Measurements from ENCODE around the gene SSU72.
"Not testable (repeated sequence)": the region's sequence is repeated elsewhere in the genome, so short reads cannot be mapped to it uniquely, and the experiment has no call there.

Gene SSU72

DNA sequence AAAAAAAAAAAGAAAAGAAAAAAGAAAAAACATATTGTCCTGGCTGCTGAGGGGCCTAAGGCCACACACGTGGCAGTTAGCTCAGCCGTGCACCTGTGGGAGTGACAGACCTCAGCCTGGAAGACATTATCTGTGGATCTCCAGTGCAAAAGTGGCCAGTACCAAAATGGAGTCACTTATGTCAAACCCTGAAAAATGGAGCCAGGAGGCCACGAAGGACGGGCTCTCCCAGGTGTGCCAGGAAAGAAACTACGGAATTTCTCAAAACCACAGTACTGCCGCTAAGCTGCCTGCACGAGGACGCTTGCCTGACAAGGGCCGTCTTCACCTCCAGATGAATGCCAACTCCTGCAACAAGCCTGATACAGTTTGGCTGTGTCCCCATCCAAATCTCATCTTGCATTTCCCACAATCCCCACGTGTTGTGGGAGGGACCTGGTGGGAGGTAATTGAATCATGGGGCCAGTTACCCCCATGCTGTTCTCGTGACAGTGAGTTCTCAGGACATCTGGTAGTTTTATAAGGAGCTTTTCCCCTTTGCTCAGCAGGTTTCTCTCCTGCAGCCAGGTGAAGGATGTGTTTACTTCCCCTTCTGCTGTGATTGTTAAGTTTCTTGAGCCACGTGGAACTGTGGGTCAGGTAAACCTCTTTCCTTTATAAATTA lies 35.3 kb upstream of the SSU72 start:
- no peak for DNase-seq

DNA sequence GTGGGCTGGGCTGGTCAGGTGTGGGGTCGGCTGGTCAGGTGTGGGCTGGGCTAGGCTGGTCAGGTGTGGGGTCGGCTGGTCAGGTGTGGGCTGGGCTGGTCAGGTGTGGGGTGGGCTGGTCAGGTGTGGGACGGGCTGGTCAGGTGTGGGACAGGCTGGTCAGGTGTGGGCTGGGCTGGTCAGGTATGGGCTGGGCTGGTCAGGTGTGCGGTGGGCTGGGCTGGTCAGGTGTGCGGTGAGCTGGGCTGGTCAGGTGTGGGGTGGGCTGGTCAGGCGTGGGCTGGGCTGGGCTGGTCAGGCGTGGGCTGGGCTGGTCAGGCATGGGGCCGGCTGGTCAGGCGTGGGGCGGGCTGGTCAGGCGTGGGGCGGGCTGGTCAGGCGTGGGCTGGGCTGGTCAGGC lies 31.6 kb upstream of the SSU72 start:
- no peak for DNase-seq

DNA sequence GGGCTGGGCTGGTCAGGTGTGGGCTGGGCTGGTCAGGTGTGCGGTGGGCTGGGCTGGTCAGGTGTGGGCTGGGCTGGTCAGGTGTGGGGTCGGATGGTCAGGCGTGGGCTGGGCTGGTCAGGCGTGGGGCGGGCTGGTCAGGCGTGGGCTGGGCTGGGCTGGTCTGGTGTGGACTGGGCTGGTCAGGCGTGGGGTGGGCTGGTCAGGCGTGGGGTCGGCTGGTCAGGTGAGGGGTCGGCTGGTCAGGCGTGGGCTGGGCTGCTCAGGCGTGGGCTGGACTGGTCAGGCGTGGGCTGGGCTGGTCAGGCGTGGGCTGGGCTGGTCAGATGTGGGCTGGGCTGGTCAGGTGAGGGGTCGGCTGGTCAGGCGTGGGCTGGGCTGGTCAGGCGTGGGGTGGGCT lies 31.1 kb upstream of the SSU72 start:
- no peak for DNase-seq

DNA sequence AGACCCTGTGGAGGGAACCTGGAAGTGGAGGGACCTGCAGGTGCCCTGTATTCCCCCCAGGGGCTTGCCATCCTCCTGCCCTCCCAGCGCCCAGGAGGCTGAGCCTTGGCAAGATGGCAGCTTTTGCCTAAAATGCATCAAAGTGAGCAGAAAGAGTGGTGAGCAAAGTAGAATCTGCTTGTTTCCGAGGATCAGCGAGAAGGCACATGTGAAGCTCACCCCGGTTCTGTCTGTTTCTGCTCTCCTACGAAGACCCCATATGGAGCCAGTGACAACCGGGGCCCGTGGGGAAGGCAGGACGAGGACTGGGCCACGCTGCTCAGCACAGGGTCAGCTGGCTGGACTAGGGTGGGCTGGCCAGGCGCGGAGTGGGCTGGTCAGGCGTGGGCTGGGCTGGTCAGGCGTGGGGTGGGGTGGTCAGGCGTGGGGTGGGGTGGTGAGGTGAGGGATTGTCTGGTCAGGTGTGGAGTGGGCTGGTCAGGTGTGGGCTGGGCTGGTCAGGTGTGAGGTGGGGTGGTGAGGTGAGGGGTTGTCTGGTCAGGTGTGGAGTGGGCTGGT lies 30.4 kb upstream of the SSU72 start:
- no peak for DNase-seq

DNA sequence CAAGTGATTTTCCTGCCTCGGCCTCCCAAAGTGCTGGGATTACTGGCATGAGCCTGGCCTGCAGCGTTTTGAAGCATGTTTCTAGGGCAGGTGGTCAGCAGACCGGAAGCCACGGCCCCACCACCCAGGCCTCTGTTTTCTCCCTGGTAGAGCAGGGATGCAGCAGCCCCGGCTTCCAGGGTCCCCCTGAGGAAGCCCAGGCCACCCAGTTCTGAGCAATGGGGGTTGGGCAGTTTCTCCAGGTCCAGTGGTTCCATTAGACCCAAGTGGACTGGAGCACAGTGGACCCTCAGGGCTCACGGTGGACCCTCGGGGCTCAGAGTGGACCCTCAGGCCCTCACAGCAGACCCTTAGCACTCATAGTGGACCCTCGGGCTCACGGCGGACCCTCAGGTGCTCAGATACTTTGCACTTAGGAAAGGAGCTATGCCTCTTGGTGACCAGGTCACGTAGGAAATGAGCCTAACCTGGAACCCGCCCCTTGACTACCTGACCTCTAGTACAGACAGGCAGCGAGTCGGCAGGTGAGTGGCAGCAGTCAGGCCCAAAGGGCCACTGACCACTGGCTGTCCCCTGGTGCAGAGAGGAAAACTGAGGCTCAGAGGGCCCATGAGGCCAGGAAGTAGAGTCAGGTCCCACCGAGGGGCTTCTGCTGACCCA lies 29.8 kb upstream of the SSU72 start:
- DNase-seq, result no peak

DNA sequence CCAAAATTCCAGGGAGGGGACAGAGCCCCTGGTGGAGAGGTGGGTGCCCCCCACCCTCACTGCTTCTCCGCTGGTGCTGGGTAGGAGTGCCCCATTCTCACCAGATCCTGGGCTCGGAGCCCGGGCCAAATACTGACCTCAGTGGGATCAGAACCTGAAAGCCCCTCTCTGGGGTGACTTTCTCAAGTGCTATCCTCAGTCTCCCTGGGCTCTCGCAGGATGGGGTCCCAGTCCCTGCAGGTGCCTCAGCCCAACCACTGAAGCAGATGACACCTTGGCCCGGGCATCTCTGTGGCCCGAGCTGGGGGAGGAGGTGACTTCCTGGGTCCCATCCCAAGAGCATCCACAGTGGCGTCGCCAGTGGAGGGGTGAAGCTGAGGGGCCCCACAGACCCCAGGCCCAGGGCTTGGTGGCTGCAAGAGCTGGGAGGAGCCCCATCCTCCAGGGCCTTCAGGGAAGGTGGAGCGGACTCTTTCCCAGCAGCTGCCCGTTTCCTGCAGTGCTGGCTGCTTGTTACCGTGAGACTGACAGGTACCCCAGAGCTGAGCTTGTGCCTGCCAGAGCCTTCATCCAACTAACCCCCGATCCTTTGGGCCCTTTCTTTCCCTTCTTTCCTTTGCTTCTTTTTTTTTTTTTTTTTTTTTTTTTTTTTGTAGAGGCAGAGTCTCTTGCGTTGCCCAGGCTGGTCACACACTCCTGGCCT lies 29.2 kb upstream of the SSU72 start:
- DNase-seq, result no peak

DNA sequence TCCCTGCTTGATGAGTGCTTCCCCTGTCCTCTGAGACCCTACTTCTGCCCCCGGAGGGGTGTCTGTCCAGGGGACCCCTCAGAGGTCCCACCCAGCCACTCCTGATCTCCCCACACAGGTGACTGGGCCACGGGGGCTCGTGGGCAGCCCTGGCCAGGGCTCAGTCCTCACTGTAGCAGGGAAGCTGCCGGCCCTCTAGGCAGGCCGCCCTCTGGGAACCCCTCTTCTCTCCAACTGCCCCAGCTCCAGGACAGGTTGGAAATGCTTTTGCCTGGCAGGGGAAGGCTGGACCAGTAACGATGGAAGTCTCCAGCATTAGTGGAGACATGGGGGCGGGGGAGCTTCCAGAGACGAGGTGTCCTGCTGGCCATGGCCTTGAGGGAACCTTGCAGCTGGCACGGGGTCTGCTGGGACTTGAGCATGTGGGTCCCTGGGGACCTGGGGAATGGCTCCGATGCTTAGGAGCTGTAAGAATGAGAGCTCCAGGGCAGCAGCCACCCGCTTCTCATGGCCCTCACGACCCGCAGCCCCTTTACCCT lies 28.4 kb upstream of the SSU72 start:
- DNase-seq, result no peak

DNA sequence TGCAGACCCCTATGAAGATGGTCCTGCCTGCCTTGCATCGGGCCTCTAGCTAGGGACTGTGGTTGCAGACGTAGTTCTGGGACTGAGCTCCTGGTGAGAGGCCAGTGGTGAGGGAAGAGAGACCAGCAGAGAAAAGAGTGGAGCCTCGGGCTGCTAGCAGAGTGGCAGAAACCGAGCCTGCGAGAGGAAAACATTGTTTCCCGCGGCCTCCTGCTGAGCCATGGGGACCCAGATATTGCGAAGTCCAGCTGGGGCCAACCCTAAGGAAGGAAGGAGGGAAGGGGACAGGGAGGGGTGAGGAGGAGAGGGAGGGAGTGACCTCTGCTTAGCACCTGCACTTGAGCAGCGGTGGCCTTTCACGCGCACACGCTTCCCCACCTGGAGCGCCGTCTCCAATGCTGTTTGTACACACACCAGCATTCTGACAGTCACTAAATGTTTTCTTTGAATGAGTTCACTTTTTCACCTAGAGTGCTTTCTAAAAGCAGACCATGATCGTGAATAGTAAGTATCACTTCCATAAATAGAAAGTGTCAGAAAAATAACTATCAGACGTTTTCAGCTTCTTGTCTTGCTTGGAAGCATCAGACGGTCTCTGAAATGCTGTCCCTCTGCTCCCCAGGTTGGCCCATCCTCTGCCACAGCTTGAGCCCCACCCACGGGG lies 27.8 kb upstream of the SSU72 start:
- DNase-seq, result no peak

DNA sequence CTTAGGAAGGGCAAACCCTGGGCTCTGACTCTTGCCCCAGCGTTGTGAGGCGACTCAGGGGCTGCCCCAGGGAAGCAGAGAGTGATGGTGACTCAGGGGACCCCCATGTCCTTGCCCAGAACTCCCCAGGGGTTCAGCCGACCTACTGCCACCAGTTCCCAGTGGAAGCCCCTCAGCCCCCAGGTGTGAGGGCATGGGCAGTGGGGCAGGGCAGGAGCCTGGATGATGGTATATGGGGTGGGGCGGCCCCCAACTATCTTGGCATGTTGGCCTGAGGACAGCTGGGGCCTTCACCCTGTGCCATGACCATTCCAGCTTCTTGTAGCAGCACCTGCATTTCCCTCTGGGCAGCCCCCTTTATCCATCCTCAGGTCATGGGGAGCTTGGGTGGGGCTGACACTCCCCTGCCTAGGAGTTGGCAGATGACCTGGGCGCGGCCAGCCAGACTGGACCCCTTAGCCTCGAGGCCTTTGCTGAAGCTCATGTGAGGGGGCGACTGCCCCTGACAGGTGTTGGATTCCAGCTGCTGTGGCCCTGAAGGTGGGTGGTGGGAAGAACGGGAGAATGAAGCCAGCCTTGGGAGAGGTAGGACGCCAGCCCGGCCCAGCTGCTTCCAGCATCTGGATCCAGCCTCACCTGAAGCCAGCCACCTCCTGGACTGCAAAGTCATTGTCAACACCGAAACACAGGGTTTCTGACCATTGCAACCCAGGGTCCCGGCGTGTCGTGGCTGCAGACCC lies 27.1 kb upstream of the SSU72 start:
- no peak for DNase-seq

DNA sequence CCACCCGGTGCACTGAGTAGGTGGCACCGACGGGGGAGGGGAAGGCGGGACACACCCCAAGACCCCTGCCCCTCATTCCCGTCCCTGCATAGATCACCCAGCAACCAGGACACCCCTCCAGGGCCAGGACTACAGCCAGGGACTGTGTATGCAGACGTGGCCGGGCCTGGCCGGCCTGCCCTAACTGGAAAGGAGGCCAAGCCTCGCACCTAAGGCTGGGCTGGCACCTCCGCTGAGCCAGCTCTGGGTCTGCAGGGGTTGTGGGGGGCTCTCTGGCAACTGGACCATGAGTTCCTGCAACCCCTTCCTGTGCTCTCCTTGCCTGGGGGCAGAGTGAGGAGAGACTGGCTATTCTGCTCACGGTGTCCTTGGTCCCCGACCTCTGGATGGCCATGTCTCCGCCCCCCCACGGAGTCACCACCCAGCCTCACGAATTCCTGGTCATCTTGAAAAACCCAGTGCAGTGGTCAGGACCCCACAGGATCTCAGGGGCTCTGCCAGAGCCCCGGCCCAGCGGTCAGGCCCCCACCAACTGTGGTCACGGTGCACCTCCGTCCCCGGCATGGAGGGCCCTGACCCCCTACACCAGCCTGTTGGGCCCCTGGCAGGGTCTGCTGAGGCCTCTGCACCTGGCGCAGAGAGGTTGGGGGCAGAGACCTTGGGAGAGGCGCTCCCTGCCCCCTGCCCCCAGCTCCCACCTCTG lies 26.3 kb upstream of the SSU72 start:
- DNase-seq, result no peak

DNA sequence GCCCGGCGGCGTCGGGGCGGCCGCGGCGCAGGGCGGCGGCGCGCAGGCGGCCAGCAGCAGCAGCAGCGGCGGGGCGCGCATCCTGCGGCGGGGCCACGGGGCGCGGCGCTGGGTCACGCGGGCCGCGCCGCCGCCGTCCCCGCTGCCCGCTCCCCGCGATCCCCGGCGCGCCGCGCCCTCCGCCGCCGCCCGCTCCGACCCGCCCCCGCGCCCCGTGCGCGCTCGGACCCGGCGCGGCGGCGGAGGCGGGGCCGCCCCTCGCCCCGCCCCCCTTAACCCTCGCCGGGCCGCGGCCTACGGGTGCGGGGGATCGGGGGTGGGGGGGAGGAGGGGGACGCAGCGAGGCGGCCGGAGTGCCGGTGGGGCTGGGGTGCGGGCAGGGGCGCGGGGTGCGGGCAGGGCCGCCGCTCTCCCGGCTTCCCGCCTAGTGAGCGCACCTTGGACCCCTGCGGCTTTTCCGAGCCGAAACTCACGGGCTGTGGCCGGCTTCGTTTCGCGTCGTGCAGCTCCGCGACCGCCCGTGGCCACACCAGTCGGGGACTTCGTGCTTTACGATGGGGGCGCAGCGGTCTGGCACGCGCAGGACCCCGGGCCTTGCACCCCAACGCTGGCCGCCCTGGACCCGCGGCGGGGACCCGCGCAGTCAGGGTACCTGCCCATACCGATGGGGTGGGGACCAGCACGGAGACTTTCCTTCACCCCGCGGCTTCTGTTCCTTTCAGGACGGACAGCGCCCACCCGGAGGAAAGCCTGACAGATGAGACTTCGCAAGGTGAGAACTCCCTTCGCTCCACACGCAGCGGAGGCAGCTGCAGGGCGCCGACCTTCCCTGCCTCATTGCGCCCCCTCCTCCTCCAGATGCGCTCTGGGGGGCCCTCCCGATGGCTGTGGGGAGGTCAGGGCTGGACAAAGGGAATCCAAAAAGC lies 25.5 kb upstream of the SSU72 start, which contains the start of gene FNDC10:
Gene FNDC10 (minus strand): TSS at position 201 of the 926 bp plus-strand sequence. CDS start 120 bp downstream, at position 81.
- DNase-seq, result no peak

DNA sequence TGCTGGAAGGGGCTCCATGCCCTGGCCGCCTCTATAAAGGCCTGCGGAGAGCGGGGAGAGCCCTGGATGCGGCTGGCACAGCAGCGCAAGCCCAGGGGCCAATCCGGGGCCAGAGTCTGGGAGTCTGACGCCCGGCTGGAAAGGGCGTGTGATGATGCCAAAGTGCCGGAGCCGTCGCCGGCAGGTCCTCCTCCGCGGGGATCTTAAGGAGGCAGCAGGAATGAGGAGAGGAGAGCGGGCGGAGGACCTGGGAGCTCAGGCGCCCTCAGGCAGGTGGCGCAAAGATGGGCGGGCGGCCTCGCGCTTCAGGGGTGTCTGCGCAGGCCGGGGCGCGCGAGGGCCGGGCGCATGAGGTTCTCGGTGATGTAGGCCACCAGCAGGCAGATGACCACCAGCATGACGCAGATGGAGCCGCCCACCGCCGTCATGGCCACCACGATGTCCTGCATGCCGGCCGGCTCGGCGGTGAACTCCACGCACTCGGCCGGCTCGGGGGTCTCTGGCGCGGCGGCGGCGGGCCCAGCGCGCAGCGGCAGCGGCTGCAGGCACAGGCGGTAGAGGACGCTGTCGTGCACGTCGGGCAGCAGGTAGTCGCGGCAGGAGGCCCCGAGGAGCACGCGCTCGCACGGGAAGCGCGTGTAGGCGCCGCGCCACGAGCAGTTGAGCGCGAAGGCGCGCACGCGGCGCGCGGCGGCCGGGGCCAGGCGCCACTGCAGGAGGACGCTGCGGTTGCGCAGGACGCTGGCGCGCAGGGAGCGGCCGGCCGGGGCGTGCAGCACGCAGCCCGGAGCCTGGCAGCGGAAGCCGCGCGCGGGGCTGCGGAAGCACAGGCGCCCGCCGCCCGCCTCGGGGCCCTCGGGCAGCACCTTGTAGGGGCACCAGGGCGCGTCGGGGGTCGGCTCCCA lies 24.6 kb upstream of the SSU72 start:
- no peak for DNase-seq

DNA sequence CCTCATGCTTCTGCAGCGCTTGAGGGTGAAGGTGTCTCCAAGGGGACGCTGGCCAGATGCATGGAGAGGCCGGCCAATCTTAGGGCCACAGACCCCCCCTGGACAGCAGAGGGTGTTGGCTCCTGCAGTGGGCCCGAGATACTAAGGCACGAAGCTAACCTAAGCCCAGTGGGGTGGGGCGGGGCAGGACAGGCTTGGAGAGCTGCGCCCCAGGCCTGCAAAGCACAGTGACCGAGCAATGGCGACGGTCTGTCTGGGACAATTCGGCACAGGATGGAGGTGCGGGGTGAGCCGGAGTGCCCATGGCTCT lies 24.0 kb upstream of the SSU72 start:
- DNase-seq, result no peak

DNA sequence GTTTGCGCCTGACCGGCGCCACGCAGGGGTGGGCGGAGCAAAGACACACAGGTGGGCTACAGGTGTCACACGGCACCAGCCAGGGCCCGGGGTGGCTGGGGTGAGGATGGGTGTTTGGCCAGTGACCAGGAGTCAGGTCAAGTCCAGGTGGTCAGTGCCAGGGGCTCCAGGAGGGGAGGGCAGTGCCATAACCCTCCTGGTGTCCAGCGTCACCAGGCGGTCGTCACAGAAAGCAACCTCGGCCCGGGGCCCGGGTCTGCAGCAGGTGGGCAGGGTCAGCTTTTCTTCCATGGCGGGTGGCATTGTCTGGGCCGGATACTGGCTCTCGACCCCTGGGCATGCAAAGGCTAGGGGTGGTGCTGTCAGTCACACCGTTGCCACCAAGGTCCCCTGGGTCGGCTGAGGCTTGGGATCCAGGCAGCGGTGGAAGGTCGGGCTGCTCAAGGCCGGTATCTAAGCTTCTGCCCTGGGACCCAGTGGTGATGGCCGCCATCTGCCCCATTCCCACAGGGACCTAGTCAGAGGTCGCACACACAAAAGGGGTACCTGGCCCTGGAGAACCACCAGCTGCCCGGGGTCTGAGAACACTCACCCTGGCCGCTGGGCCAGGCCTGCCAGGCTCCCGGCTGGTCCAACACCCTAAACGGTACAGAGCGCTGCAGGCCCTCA lies 23.5 kb upstream of the SSU72 start:
- DNase-seq, result no peak

DNA sequence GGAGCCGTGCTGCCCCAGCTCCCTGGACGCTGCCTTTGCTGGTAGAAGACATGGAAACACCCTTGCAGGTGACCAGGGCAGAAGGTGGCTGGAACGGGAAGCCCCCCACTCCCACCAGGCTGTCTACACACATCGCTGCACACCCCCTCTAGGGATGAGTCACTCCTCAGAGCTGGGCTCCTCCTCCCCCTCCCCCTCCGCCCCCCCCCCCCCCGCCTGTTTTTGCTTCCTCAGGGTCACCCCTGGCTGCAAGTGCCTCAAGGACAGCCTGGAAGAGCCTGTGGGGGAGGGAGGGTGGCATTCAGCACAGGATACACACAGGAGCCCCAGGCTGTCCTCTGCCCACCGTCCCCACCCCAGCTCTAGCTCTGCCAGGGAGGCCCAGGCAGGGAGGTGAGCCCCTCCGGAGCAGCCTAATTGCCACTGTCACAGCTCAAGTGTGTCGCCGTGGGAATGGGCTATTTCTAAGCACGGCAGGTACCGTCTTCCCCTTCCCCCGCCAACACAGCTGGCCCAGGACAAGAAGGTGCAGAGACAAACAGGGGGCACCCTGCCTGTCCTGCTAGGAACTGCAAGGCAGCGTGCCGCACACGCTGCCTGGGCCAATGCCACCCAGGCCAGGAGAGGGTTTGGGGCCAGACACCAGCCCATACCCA lies 22.7 kb upstream of the SSU72 start:
- DNase-seq, result no peak

DNA sequence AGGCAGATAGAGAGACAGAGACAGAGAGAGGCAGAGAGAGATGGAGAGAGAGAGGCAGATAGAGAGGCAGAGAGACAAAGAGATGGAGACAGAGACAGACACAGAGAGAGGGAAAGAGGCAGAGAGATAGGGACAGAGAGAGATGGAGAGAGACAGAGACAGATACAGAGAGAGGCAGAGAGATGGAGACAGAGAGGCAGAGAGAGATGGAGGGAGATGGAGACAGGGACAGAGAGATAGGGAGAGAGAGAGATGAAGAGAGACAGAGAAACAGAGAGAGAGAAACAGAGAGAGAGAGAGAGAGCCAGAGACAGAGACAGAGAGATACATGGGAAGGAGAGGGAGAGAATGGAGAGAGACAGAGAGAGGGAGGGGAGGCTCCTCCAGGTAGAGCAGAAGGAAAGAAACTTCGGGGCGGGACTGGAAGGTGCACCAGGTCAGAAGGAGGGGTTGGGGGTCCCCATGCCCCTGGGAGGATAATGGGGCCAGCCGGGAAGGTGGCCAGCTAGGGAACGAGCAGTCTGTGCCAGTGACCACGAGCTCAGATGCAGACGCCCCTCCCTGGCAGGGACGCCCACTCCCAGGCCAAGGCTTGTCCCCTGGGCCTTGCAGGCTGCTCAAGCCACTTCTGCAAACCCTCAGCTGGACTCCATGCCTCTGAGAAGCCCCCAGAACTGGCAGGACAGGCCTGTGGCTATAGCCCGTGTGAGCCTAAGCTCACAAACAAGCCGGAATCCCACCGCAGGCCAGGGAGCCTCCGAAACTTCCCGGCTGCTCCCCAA lies 22.0 kb upstream of the SSU72 start:
- DNase-seq, result no peak

DNA sequence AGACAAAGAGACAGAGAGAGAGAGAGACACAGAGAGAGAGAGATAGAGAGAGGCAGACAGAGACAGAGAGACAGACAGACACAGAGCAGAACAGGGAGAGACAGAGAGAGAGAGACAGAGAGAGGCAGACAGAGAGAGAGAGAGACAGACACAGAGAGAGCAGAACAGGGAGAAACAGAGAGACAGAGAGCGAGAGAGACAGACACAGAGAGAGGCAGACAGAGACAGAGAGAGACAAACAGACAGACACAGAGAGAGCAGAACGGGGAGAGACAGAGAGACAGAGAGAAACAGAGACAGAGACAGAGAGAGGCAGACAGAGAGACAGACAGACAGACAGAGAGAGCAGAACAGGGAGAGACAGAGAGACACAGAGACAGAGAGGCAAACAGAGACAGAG lies 20.7 kb upstream of the SSU72 start:
- not testable (repeated sequence) for DNase-seq

All from activated CD4-positive, alpha-beta T cell treated with anti-CD3 and anti-CD28 coated beads for 1 hour (primary cell).